ENCODE data around the gene SEPTIN1.

Gene SEPTIN1, protein sequence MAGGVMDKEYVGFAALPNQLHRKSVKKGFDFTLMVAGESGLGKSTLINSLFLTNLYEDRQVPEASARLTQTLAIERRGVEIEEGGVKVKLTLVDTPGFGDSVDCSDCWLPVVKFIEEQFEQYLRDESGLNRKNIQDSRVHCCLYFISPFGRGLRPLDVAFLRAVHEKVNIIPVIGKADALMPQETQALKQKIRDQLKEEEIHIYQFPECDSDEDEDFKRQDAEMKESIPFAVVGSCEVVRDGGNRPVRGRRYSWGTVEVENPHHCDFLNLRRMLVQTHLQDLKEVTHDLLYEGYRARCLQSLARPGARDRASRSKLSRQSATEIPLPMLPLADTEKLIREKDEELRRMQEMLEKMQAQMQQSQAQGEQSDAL

DNA sequence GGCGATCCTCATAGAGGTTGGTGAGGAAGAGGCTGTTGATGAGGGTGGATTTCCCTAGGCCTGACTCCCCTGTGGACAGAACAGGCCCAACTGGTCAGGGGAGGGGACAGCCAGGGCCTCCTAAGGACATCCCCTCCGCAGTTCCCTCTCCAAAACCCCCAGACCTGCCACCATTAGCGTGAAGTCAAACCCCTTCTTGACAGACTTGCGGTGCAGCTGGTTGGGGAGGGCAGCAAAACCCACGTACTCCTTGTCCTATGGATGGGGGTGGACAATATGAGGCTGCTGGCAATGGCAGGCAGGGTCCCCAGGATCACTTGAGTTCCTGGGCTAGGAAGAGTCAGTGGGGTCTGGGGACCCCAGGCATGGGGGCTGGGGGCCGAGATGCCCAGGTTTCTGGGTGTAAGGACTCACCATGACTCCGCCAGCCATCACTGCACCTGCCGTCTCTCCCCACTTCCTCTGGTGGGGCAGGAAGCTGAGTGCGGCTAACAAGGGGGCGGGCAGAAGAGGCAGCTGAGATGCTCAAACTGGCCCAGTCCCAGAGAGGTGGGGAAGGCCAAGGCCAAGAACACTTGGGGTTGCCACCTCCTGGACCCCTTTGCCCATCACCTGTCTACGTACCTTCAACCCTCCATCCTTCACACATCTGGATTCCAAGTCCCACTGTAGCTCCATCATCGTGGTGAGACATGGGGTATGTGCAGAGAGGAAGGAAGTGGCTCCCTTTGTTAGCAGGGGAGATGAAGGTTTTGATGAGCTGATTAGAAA lies at the start of gene SEPTIN1:
SEPTIN1 (minus strand) TSS at position 451 of the 771 bp plus-strand sequence; CDS start at position 432, 19 bp downstream.
- peak within 1 kb of the TSS; percentile 23 for H3K9ac ChIP-seq (ENCODE audit: insufficient read length, low read depth)
- peaks cover 12% of the 10 kb centered on the region for H3K4me1 ChIP-seq (ENCODE audit: insufficient read depth, insufficient read length)
- DNase-seq (ENCODE audit: low read depth, low spot score) = no peak
- TF ChIP-seq ZNF274 (IDR thresholded peaks at IDR 0.05; ENCODE audit: low read depth, low read length) = no peak
- no peaks in the 10 kb centered on the region for H3K9me3 ChIP-seq (ENCODE audit: insufficient read depth, low read length)
- no peak within 1 kb of the TSS for H3K4me3 ChIP-seq (ENCODE audit: insufficient read length, low read depth)
- H3K36me3 ChIP-seq (ENCODE audit: insufficient read depth, insufficient read length, low read length) = peaks cover 12% of the 10 kb centered on the region
- no peaks in the 10 kb centered on the region for H3K27me3 ChIP-seq (ENCODE audit: insufficient read depth, insufficient read length)

- no peak for TF ChIP-seq ZNF274 (IDR thresholded peaks at IDR 0.05; ENCODE audit: low read depth, low read length)
- no peak for TF ChIP-seq YY1 (IDR thresholded peaks at IDR 0.05; ENCODE audit: insufficient read depth, insufficient read length)
- no peak for TF ChIP-seq SUZ12 (IDR thresholded peaks at IDR 0.05; ENCODE audit: extremely low read depth, insufficient read depth, insufficient read length)
- DNase-seq (ENCODE audit: low read depth, low spot score) = no peak
Observed at GRCh38 chr16:30430428-30430970, 48.1 kb upstream of the SEPTIN1 start.

DNA sequence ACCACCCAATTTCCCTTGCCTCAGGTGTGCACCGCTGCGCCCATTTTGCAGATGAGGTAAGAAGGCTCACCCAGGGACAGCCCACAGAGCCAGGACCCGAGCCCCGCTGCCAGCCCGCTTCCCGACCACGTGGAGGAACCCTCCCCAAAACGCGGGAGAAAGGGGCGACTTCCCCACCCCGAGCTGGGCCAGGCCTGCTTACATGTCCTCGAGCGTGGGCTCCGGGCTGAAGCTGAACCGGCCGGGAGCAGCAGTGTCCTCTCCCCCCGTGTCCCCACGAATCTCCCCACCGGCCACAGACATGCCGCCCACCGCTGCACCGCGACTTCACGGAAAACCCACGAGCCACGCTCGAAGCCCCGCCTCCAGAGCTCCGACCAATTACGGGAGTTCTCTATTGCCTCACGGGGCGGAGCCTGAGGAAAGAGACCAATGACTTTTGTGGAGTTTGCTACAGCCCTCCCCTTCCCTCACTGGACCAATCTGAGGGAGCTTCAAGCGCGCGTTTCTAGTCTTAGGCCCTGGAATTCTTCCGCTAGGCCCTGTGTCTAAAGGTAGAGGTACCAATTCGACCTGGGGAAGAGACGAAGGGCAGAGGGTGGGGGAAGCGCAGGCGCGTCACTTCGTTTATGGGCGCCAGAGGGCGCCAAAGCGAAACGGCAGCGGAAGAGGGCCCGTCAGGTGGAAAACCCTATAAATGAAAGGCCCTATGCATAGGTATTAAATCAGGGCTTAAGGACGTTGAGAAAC lies 47.5 kb upstream of the SEPTIN1 start, which contains the start of gene DCTPP1:
DCTPP1 (minus strand) TSS at position 353 of the 750 bp plus-strand sequence; CDS start at position 303, 50 bp downstream.
- peak within 1 kb of the TSS; percentile 98 for H3K4me3 ChIP-seq (ENCODE audit: insufficient read length, low read depth)
- peak within 1 kb of the TSS; percentile 92 for H3K9ac ChIP-seq (ENCODE audit: insufficient read length, low read depth)
- H3K4me1 ChIP-seq (ENCODE audit: insufficient read depth, insufficient read length) = peaks cover 2% of the 10 kb centered on the region
- DNase-seq (ENCODE audit: low read depth, low spot score) = peak; percentile 98
- peaks cover 21% of the 10 kb centered on the region for H3K36me3 ChIP-seq (ENCODE audit: insufficient read depth, insufficient read length, low read length)
- TF ChIP-seq SUZ12 (IDR thresholded peaks at IDR 0.05; ENCODE audit: extremely low read depth, insufficient read depth, insufficient read length) (no peak), YY1 (IDR thresholded peaks at IDR 0.05; ENCODE audit: insufficient read depth, insufficient read length) (no peak), ZNF274 (IDR thresholded peaks at IDR 0.05; ENCODE audit: low read depth, low read length) (no peak)
- no peaks in the 10 kb centered on the region for H3K27me3 ChIP-seq (ENCODE audit: insufficient read depth, insufficient read length)
- no peaks in the 10 kb centered on the region for H3K9me3 ChIP-seq (ENCODE audit: insufficient read depth, low read length)

More at GRCh38 chr16:30430428-30430970, 48.1 kb upstream of the SEPTIN1 start:
- no peaks in the 10 kb centered on the region for H3K9me3 ChIP-seq (ENCODE audit: insufficient read depth, low read length)
- H3K27me3 ChIP-seq (ENCODE audit: insufficient read depth, insufficient read length) = no peaks in the 10 kb centered on the region
- H3K4me3 ChIP-seq (ENCODE audit: insufficient read length, low read depth) = peak overlapping the region; percentile 0
- peaks cover 17% of the 10 kb centered on the region for H3K36me3 ChIP-seq (ENCODE audit: insufficient read depth, insufficient read length, low read length)
- H3K9ac ChIP-seq (ENCODE audit: insufficient read length, low read depth) = no peak overlapping the region
- peaks cover 2% of the 10 kb centered on the region for H3K4me1 ChIP-seq (ENCODE audit: insufficient read depth, insufficient read length)

- no peaks in the 10 kb centered on the region for H3K27me3 ChIP-seq (ENCODE audit: insufficient read depth, insufficient read length)
- peak overlapping the region; percentile 92 for H3K9ac ChIP-seq (ENCODE audit: insufficient read length, low read depth)
- peaks cover 2% of the 10 kb centered on the region for H3K4me1 ChIP-seq (ENCODE audit: insufficient read depth, insufficient read length)
- peaks cover 26% of the 10 kb centered on the region for H3K36me3 ChIP-seq (ENCODE audit: insufficient read depth, insufficient read length, low read length)
- TF ChIP-seq SUZ12 (IDR thresholded peaks at IDR 0.05; ENCODE audit: extremely low read depth, insufficient read depth, insufficient read length) (no peak), YY1 (IDR thresholded peaks at IDR 0.05; ENCODE audit: insufficient read depth, insufficient read length) (no peak), ZNF274 (IDR thresholded peaks at IDR 0.05; ENCODE audit: low read depth, low read length) (no peak)
- no peak for DNase-seq (ENCODE audit: low read depth, low spot score)
- peak overlapping the region; percentile 98 for H3K4me3 ChIP-seq (ENCODE audit: insufficient read length, low read depth)
- H3K9me3 ChIP-seq (ENCODE audit: insufficient read depth, low read length) = no peaks in the 10 kb centered on the region
Observed at GRCh38 chr16:30429418-30429677, 47.0 kb upstream of the SEPTIN1 start.

DNA sequence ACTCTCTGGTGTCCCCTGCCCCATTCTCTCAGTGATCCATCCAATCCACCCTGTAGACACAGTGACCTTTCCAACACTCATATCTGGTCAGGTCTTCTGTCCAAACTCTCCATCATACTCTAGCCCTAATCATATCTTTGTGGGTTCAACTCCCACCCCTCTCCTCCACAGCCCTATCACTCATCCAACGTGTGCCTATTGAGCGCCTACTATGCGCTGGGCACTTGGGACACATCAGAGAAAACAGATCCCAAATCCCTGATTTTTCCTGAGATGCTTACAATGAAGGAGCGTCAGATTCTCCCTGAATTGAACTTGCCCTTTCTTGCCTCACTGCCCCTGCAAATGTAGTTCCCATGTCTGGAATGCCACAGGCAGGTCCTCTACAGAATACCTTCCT lies 45.7 kb upstream of the SEPTIN1 start:
- peaks cover 2% of the 10 kb centered on the region for H3K4me1 ChIP-seq (ENCODE audit: insufficient read depth, insufficient read length)
- H3K9me3 ChIP-seq (ENCODE audit: insufficient read depth, low read length) = no peaks in the 10 kb centered on the region
- peaks cover 38% of the 10 kb centered on the region for H3K36me3 ChIP-seq (ENCODE audit: insufficient read depth, insufficient read length, low read length)
- H3K27me3 ChIP-seq (ENCODE audit: insufficient read depth, insufficient read length) = no peaks in the 10 kb centered on the region
- TF ChIP-seq SUZ12 (IDR thresholded peaks at IDR 0.05; ENCODE audit: extremely low read depth, insufficient read depth, insufficient read length) (no peak), ZNF274 (IDR thresholded peaks at IDR 0.05; ENCODE audit: low read depth, low read length) (no peak), YY1 (IDR thresholded peaks at IDR 0.05; ENCODE audit: insufficient read depth, insufficient read length) (no peak)
- DNase-seq (ENCODE audit: low read depth, low spot score) = no peak
- H3K9ac ChIP-seq (ENCODE audit: insufficient read length, low read depth) = no peak overlapping the region
- no peak overlapping the region for H3K4me3 ChIP-seq (ENCODE audit: insufficient read length, low read depth)

DNA sequence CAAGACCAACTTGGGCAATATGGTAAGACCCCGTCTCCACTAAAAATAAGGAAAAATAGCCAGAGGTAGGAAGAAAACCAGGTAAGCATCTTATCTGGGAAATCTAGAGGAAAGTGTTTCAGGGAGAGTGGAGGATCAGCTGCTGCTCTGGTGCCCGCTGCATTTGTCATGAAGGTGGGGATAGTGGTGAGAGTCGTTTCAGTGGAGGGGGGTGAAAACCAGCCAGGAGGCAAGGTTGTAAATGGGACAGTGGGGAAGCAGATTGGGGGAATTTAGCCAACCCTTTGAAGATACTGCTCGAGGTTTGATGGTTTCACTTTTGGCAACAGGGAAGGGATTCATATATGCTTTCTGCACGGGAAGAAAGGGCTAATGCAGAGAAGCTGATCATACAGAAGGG lies 38.6 kb upstream of the SEPTIN1 start:
- DNase-seq (ENCODE audit: low read depth, low spot score) = no peak
- peaks cover 55% of the 10 kb centered on the region for H3K36me3 ChIP-seq (ENCODE audit: insufficient read depth, insufficient read length, low read length)
- H3K9ac ChIP-seq (ENCODE audit: insufficient read length, low read depth) = no peak overlapping the region
- no peaks in the 10 kb centered on the region for H3K27me3 ChIP-seq (ENCODE audit: insufficient read depth, insufficient read length)
- no peak for TF ChIP-seq SUZ12 (IDR thresholded peaks at IDR 0.05; ENCODE audit: extremely low read depth, insufficient read depth, insufficient read length)
- no peak for TF ChIP-seq ZNF274 (IDR thresholded peaks at IDR 0.05; ENCODE audit: low read depth, low read length)
- TF ChIP-seq YY1 (IDR thresholded peaks at IDR 0.05; ENCODE audit: insufficient read depth, insufficient read length) = no peak
- no peak overlapping the region for H3K4me3 ChIP-seq (ENCODE audit: insufficient read length, low read depth)
- H3K4me1 ChIP-seq (ENCODE audit: insufficient read depth, insufficient read length) = peaks cover 2% of the 10 kb centered on the region
- no peaks in the 10 kb centered on the region for H3K9me3 ChIP-seq (ENCODE audit: insufficient read depth, low read length)

Measured in NT2/D1 (cell line).